Measurements from ENCODE around the gene PKIG.

DNA sequence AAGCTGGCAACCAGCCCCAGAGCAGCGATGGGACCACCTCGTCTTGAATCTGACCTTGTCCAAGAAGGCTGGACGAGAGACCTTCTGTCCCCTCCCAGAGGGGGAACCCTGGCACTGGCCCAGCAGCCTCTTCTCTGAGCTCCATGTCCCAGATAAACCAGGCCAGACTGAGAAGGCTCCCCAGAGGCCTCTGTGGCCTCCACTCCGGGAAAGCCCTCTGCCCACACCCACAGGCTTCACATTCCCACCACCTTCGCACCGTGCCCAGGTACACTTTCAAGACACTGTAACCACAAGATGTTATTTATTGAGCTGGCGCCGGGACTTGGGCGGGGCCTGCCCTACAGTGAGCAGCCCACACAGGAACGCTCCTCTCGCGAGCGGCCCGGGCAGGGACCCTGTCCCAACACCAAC, 35.9 kb downstream of the PKIG start:
- TF ChIP-seq, protein P1, sequence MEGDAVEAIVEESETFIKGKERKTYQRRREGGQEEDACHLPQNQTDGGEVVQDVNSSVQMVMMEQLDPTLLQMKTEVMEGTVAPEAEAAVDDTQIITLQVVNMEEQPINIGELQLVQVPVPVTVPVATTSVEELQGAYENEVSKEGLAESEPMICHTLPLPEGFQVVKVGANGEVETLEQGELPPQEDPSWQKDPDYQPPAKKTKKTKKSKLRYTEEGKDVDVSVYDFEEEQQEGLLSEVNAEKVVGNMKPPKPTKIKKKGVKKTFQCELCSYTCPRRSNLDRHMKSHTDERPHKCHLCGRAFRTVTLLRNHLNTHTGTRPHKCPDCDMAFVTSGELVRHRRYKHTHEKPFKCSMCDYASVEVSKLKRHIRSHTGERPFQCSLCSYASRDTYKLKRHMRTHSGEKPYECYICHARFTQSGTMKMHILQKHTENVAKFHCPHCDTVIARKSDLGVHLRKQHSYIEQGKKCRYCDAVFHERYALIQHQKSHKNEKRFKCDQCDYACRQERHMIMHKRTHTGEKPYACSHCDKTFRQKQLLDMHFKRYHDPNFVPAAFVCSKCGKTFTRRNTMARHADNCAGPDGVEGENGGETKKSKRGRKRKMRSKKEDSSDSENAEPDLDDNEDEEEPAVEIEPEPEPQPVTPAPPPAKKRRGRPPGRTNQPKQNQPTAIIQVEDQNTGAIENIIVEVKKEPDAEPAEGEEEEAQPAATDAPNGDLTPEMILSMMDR (conservative IDR thresholded peaks at IDR 0.05; ENCODE audit: low read length), result no peak
- no peak for TF ChIP-seq EZH2phosphoT487 (IDR thresholded peaks at IDR 0.05; ENCODE audit: borderline replicate concordance)

Measured in Loucy (cell line).